Trophoblast cell (in vitro differentiated cells and primary cell): ENCODE data around the gene CENPA.
"Not testable (repeated sequence)": the region's sequence is repeated elsewhere in the genome, so short reads cannot be mapped to it uniquely, and the experiment has no call there.

Experiments used
- DNase-seq, 2 donors: peaks; one replicate each; pipeline ENCODE4 v3.0.0-alpha.2; 2016
- H2AFZ ChIP-seq: 2 replicates; pipeline ENCODE4 v1.6.1; 2013; ENCODE audit warnings: low read length, moderate library complexity, mild to moderate bottlenecking; ENCODE audit not compliant: insufficient read depth, poor library complexity
- H2AK5ac ChIP-seq: 2 replicates; pipeline ENCODE4 v1.6.1; 2013; ENCODE audit warnings: mild to moderate bottlenecking, low read length
- H2BK120ac ChIP-seq: 2 replicates; pipeline ENCODE4 v1.6.1; 2013; ENCODE audit warnings: low read length, mild to moderate bottlenecking, moderate library complexity; ENCODE audit not compliant: insufficient read depth, poor library complexity
- H2BK12ac ChIP-seq: 2 replicates; pipeline ENCODE4 v1.6.1; 2013; ENCODE audit warnings: mild to moderate bottlenecking, low read length, moderate library complexity
- H2BK5ac ChIP-seq: 2 replicates; pipeline ENCODE4 v1.6.1; 2013; ENCODE audit warnings: low read length, low read depth, moderate library complexity, mild to moderate bottlenecking; ENCODE audit not compliant: poor library complexity
- H3K14ac ChIP-seq: 2 replicates; pipeline ENCODE4 v1.6.1; 2013; ENCODE audit warnings: mild to moderate bottlenecking, low read length
- H3K18ac ChIP-seq: 2 replicates; pipeline ENCODE4 v1.6.1; 2013; ENCODE audit warnings: mild to moderate bottlenecking, low read length
- H3K23ac ChIP-seq: 2 replicates; pipeline ENCODE4 v1.6.1; 2013; ENCODE audit warnings: low read length
- H3K27ac ChIP-seq: 2 replicates; pipeline ENCODE4 v1.5.1; 2013; ENCODE audit warnings: low read depth, mild to moderate bottlenecking, inconsistent platforms, low read length, moderate library complexity
- H3K27me3 ChIP-seq: 2 replicates; pipeline ENCODE4 v1.6.1; 2013; ENCODE audit warnings: inconsistent platforms, mild to moderate bottlenecking, low read length, moderate library complexity; ENCODE audit not compliant: insufficient read depth
- H3K36me3 ChIP-seq, 2 experiments: 1 replicate in 1 of 2; 2 replicates in 1 of 2; pipeline ENCODE4 v1.6.1; 2013; ENCODE audit warnings: low read length in 2 of 2, mild to moderate bottlenecking in 2 of 2, moderate library complexity in 1 of 2; ENCODE audit not compliant: insufficient read depth in 2 of 2, control insufficient read depth in 1 of 2
- H3K4ac ChIP-seq: 2 replicates; pipeline ENCODE4 v1.6.1; 2013; ENCODE audit warnings: low read depth, mild to moderate bottlenecking, low read length, moderate library complexity
- H3K4me1 ChIP-seq, 2 experiments: 1 replicate in 1 of 2; 2 replicates in 1 of 2; pipeline ENCODE4 v1.6.1; 2013; ENCODE audit warnings: low read length in 2 of 2, mild to moderate bottlenecking in 2 of 2, moderate library complexity in 1 of 2; ENCODE audit not compliant: insufficient read depth in 2 of 2, control insufficient read depth in 1 of 2
- H3K4me2 ChIP-seq: 2 replicates; pipeline ENCODE4 v1.6.1; 2013; ENCODE audit warnings: inconsistent platforms, mild to moderate bottlenecking, low read length, moderate library complexity
- H3K4me3 ChIP-seq: 2 replicates; pipeline ENCODE4 v1.5.1; 2013; ENCODE audit warnings: mild to moderate bottlenecking, low read depth, low read length, inconsistent platforms
- H3K79me1 ChIP-seq: one replicate; pipeline ENCODE4 v1.6.1; 2013; ENCODE audit warnings: low read length
- H3K79me2 ChIP-seq: 2 replicates; pipeline ENCODE4 v1.6.1; 2013; ENCODE audit warnings: low read length, mild to moderate bottlenecking; ENCODE audit not compliant: control insufficient read depth, insufficient read depth, poor library complexity
- H3K9ac ChIP-seq: 2 replicates; pipeline ENCODE4 v1.6.1; 2013; ENCODE audit warnings: mild to moderate bottlenecking, low read length
- H3K9me3 ChIP-seq: 2 replicates; pipeline ENCODE4 v1.6.1; 2013; ENCODE audit warnings: low read depth, mild to moderate bottlenecking, control low read depth, inconsistent platforms, low read length; ENCODE audit not compliant: insufficient read depth
- H4K12ac ChIP-seq: 2 replicates; pipeline ENCODE4 v1.6.1; 2013; ENCODE audit warnings: low read depth, mild to moderate bottlenecking, low read length, moderate library complexity
- H4K8ac ChIP-seq: 2 replicates; pipeline ENCODE4 v1.6.1; 2013; ENCODE audit warnings: low read depth, mild to moderate bottlenecking, low read length, moderate library complexity
- H4K91ac ChIP-seq: one replicate; pipeline ENCODE4 v1.6.1; 2013; ENCODE audit warnings: low read depth, mild to moderate bottlenecking, low read length, moderate library complexity
- WGBS: extraction: QIAGEN DNeasy Blood & Tissue Kit; methylation state at CpG from one replicate; pipeline ENCODE4 v1.1.7; 2013; ENCODE audit warnings: missing lambda C conversion rate; ENCODE audit not compliant: insufficient read length, insufficient coverage; ENCODE audit errors: extremely low coverage; 5-methylcytosine and 5-hydroxymethylcytosine counted together

Gene CENPA

GRCh38 chr2:26744953-26745352 lies 40.9 kb upstream of the CENPA start:
- no peak overlapping the region for H4K91ac ChIP-seq
- H3K4me3 ChIP-seq: no peak overlapping the region
- no peak overlapping the region for H4K12ac ChIP-seq
- H3K18ac ChIP-seq: no peak overlapping the region
- H3K14ac ChIP-seq: no peak overlapping the region
- H3K4me1 ChIP-seq: peaks cover 1% of the 10 kb centered on the region in 2 experiments
- no CpG with 5 or more reads among the region's 3 CpGs for WGBS
- H3K23ac ChIP-seq: no peak overlapping the region
- H4K8ac ChIP-seq: no peak overlapping the region
- no peak overlapping the region for H2AFZ ChIP-seq
- no peaks in the 10 kb centered on the region for H3K27me3 ChIP-seq
- no peaks in the 10 kb centered on the region for H3K79me2 ChIP-seq
- no peaks in the 10 kb centered on the region for H3K79me1 ChIP-seq
- H3K27ac ChIP-seq: no peak overlapping the region
- H3K36me3 ChIP-seq: no peaks in the 10 kb centered on the region
- peak overlapping the region; percentile 70 for H2AK5ac ChIP-seq
- H3K4ac ChIP-seq: no peak overlapping the region
- no peak overlapping the region for H2BK12ac ChIP-seq
- H2BK120ac ChIP-seq: no peak overlapping the region
- peak overlapping the region; percentile 33 for H3K9ac ChIP-seq
- DNase-seq: no peak
- no peaks in the 10 kb centered on the region for H3K9me3 ChIP-seq
- H3K4me2 ChIP-seq: no peak overlapping the region
- no peak overlapping the region for H2BK5ac ChIP-seq

- H3K23ac ChIP-seq: no peak overlapping the region
- H3K4ac ChIP-seq: no peak overlapping the region
- no peak overlapping the region for H3K9ac ChIP-seq
- H3K9me3 ChIP-seq: no peaks in the 10 kb centered on the region
- H3K4me2 ChIP-seq: no peak overlapping the region
- no peaks in the 10 kb centered on the region for H3K36me3 ChIP-seq
- no peaks in the 10 kb centered on the region for H3K79me1 ChIP-seq
- no peak overlapping the region for H4K91ac ChIP-seq
- H4K12ac ChIP-seq: no peak overlapping the region
- no peak overlapping the region for H3K14ac ChIP-seq
- H3K18ac ChIP-seq: no peak overlapping the region
- H3K4me1 ChIP-seq: peaks cover 3% of the 10 kb centered on the region in 2 experiments
- peak; percentile 68 to 90 for DNase-seq
- no peak overlapping the region for H2AFZ ChIP-seq
- no peak overlapping the region for H2AK5ac ChIP-seq
- H4K8ac ChIP-seq: no peak overlapping the region
- no peak overlapping the region for H2BK120ac ChIP-seq
- no peak overlapping the region for H2BK5ac ChIP-seq
- no peaks in the 10 kb centered on the region for H3K79me2 ChIP-seq
- WGBS: no CpG with 5 or more reads among the region's 9 CpGs
- no peak overlapping the region for H2BK12ac ChIP-seq
- H3K27ac ChIP-seq: no peak overlapping the region
- H3K27me3 ChIP-seq: no peaks in the 10 kb centered on the region
- H3K4me3 ChIP-seq: no peak overlapping the region
Measured at GRCh38 chr2:26745609-26746327, 40.1 kb upstream of the CENPA start.

- H3K4me3 ChIP-seq: no peak overlapping the region
- H3K36me3 ChIP-seq: no peaks in the 10 kb centered on the region
Measured at GRCh38 chr2:26746934-26747333, 38.9 kb upstream of the CENPA start.

GRCh38 chr2:26749787-26750420 lies 36.0 kb upstream of the CENPA start:
- not testable (repeated sequence) for H3K4me1 ChIP-seq
- WGBS: no CpG with 5 or more reads among the region's 8 CpGs

More at GRCh38 chr2:26746934-26747333, 38.9 kb upstream of the CENPA start:
- H2AFZ ChIP-seq: no peak overlapping the region
- no peaks in the 10 kb centered on the region for H3K79me2 ChIP-seq
- no peak overlapping the region for H2AK5ac ChIP-seq
- H3K9me3 ChIP-seq: peaks cover 2% of the 10 kb centered on the region
- no peak overlapping the region for H3K9ac ChIP-seq
- no peak overlapping the region for H3K18ac ChIP-seq
- no peak overlapping the region for H2BK5ac ChIP-seq
- H3K4ac ChIP-seq: no peak overlapping the region
- H3K23ac ChIP-seq: no peak overlapping the region
- H3K4me2 ChIP-seq: no peak overlapping the region
- H2BK12ac ChIP-seq: no peak overlapping the region
- no peak overlapping the region for H4K12ac ChIP-seq
- H2BK120ac ChIP-seq: no peak overlapping the region
- H3K27me3 ChIP-seq: no peaks in the 10 kb centered on the region
- no peak overlapping the region for H4K91ac ChIP-seq
- H3K14ac ChIP-seq: no peak overlapping the region
- peaks cover 3% of the 10 kb centered on the region in 2 experiments for H3K4me1 ChIP-seq
- no CpG with 5 or more reads among the region's 3 CpGs for WGBS
- no peak overlapping the region for H3K27ac ChIP-seq
- H4K8ac ChIP-seq: no peak overlapping the region
- no peaks in the 10 kb centered on the region for H3K79me1 ChIP-seq
- no peak for DNase-seq

More at GRCh38 chr2:26749787-26750420, 36.0 kb upstream of the CENPA start:
- not testable (repeated sequence) for H4K12ac ChIP-seq, H4K91ac ChIP-seq, H3K23ac ChIP-seq, H3K36me3 ChIP-seq, H3K27me3 ChIP-seq, H2AK5ac ChIP-seq, H3K79me2 ChIP-seq, H2BK5ac ChIP-seq, H3K4me2 ChIP-seq, H3K9ac ChIP-seq, H3K18ac ChIP-seq, H3K4ac ChIP-seq, H3K4me3 ChIP-seq, H3K9me3 ChIP-seq, H3K14ac ChIP-seq, DNase-seq, H3K79me1 ChIP-seq
- peak overlapping the region; percentile 27 for H3K27ac ChIP-seq
- peak overlapping the region; percentile 72 for H2AFZ ChIP-seq
- peak overlapping the region; percentile 67 for H4K8ac ChIP-seq
- H2BK120ac ChIP-seq: peak overlapping the region; percentile 81
- peak overlapping the region; percentile 86 for H2BK12ac ChIP-seq
